LNCaP clone FGC (cell line): Measurements from ENCODE around the gene AP1G1.
"Not testable (repeated sequence)": the region's sequence is repeated elsewhere in the genome, so short reads cannot be mapped to it uniquely, and the experiment has no call there.

Experiments
- DNase-seq: peaks from one replicate; pipeline ENCODE4 v3.0.0-alpha.2; 2011; ENCODE audit warnings: low read depth
- H3K4me3 ChIP-seq: 2 replicates; pipeline ENCODE4 v1.5.1; 2011; ENCODE audit warnings: mild to moderate bottlenecking, low read depth, low read length, control low read depth
- CTCF ChIP-seq: IDR thresholded peaks from 2 replicates; pipeline ENCODE4 v1.5.1; 2012; ENCODE audit warnings: mild to moderate bottlenecking; ENCODE audit not compliant: control insufficient read depth, insufficient read depth; ENCODE audit errors: extremely low read depth

Gene AP1G1

GRCh38 chr16:71837150-71837549 lies 28.5 kb upstream of the AP1G1 start:
- no peak for TF ChIP-seq CTCF
- H3K4me3 ChIP-seq, result no peak overlapping the region

GRCh38 chr16:71834291-71834690 lies 25.7 kb upstream of the AP1G1 start:
- H3K4me3 ChIP-seq, result no peak overlapping the region
- DNase-seq, result no peak
- no peak for TF ChIP-seq CTCF

More at GRCh38 chr16:71837150-71837549, 28.5 kb upstream of the AP1G1 start:
- DNase-seq, result no peak

DNA sequence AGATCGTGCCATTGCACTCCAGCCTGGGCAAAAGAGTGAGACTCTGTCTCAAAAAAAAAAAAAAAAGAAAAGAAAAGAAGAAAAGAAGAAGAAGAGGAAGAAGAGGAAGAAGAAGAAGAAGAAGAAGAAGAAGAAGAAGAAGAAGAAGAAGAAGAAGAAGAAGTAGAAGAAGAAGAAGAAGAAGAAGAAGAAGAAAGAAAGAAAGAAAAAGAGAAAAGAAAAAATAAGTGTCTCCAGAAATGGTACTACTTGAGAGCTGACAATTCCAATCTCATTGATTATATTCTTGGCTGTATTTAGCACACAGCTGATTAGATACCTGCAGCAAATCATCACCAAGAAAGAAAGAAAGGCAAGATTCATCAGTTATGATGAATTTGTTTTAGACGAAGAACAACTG lies 23.5 kb upstream of the AP1G1 start:
- not testable (repeated sequence) for DNase-seq, H3K4me3 ChIP-seq

DNA sequence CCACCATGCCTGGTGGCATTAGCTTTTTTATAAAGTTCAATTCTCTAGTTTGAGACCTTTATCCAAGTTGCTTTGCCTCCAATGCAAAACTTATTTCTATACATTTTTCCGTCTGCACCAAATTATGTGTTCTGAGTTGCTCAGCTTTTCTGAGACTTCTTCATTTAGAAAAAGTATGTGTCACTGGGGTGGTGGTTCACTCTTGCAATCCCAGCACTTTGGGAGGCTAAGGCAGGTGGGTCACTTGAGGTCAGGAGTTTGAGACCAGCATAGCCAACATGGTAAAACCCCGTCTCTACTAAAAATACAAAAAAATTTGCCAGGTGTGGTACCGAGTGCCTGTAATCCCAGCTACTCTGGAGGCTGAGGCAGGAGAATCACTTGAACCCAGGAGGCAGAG lies 23.1 kb upstream of the AP1G1 start:
- H3K4me3 ChIP-seq, DNase-seq: not testable (repeated sequence)

DNA sequence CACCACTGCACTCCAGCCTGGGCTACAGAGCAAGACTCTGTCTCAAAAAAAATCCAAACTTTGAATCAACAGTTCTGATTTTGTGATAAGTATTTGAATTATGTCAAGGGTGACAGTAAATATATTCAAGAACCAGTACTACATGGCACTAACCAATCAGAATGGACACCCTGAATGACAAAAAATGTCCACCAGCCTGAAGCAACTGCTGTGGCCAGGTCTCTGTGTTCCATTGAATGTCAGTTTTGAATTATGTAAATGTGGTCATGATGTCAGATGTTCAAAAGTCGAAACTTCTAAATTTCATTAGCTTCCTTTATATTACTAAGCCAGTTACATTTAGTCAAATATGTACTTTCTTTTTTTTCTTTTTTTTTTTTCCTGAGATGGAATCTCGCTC lies 21.7 kb upstream of the AP1G1 start:
- no peak for DNase-seq
- no peak for TF ChIP-seq CTCF
- H3K4me3 ChIP-seq, result no peak overlapping the region

GRCh38 chr16:71826533-71827017 lies 17.9 kb upstream of the AP1G1 start:
- DNase-seq, result no peak
- no peak overlapping the region for H3K4me3 ChIP-seq
- TF ChIP-seq CTCF, result no peak

GRCh38 chr16:71817155-71817500 lies 8.5 kb upstream of the AP1G1 start:
- not testable (repeated sequence) for DNase-seq

GRCh38 chr16:71811261-71811803 lies 2.7 kb upstream of the AP1G1 start:
- TF ChIP-seq CTCF, result no peak
- DNase-seq, result no peak
- no peak overlapping the region for H3K4me3 ChIP-seq

More at GRCh38 chr16:71817155-71817500, 8.5 kb upstream of the AP1G1 start:
- not testable (repeated sequence) for H3K4me3 ChIP-seq

DNA sequence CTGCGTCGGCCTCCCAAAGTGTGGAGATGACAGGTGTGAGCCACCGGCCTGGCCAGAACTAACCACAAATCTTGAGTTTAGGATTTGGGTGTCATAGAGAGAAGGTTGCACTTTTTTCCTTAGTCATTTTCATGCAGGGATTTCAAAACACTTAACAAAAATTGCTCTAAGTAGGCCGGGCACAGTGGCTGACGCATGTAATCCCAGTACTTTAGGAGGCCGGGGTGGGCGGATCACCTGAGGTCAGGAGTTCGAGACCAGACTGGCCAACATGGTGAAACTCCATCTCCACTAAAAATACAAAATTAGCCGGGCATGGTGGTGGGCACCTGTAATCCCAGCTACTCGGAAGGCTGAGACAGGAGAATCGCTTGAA lies 1.5 kb upstream of the AP1G1 start:
- not testable (repeated sequence) for H3K4me3 ChIP-seq, DNase-seq
